SKM-1 treated with dmso at 0.1 percent for 144 hours (cell line): Measurements from ENCODE around the gene PTGER1.
"Not testable (repeated sequence)": the region's sequence is repeated elsewhere in the genome, so short reads cannot be mapped to it uniquely, and the experiment has no call there.

ENCODE experiments used
- DNase-seq: peaks from one replicate; lab custom pipeline; 2025; ENCODE audit not compliant: unreplicated experiment; lab: John Stamatoyannopoulos, UW

The PTGER1 gene

GRCh38 chr19:14476327-14476672 lies 1.1 kb upstream of the PTGER1 start:
- DNase-seq = no peak

GRCh38 chr19:14474827-14475226 lies 327 bp downstream of the PTGER1 start:
- DNase-seq = no peak

- DNase-seq = no peak
Measured at GRCh38 chr19:14473978-14474578, 1.1 kb downstream of the PTGER1 start.

GRCh38 chr19:14473073-14473977 lies 1.8 kb downstream of the PTGER1 start:
- no peak for DNase-seq

GRCh38 chr19:14472202-14472938 lies 2.8 kb downstream of the PTGER1 start:
- DNase-seq = peak; percentile 42

GRCh38 chr19:14471436-14472187 lies 3.5 kb downstream of the PTGER1 start:
- DNase-seq = no peak

- no peak for DNase-seq
Measured at GRCh38 chr19:14470031-14470876, 4.9 kb downstream of the PTGER1 start.

GRCh38 chr19:14467816-14468215 lies 7.3 kb downstream of the PTGER1 start:
- DNase-seq = no peak

- no peak for DNase-seq
Measured at GRCh38 chr19:14467391-14467790, 7.8 kb downstream of the PTGER1 start.

GRCh38 chr19:14463747-14464146 lies 11.4 kb downstream of the PTGER1 start:
- no peak for DNase-seq

- DNase-seq = peak; percentile 57
Measured at GRCh38 chr19:14462401-14462800, 12.8 kb downstream of the PTGER1 start.

GRCh38 chr19:14460935-14461334 lies 14.2 kb downstream of the PTGER1 start:
- DNase-seq = no peak

- no peak for DNase-seq
Measured at GRCh38 chr19:14459703-14460102, 15.5 kb downstream of the PTGER1 start.

- DNase-seq = not testable (repeated sequence)
Measured at GRCh38 chr19:14452303-14452702, 22.9 kb downstream of the PTGER1 start.

GRCh38 chr19:14450876-14451275 lies 24.3 kb downstream of the PTGER1 start:
- no peak for DNase-seq

- peak; percentile 63 for DNase-seq
Measured at GRCh38 chr19:14450168-14450874, 24.8 kb downstream of the PTGER1 start.

- no peak for DNase-seq
Measured at GRCh38 chr19:14449321-14449720, 25.8 kb downstream of the PTGER1 start.

- no peak for DNase-seq
Measured at GRCh38 chr19:14446336-14447036, 28.7 kb downstream of the PTGER1 start.

- no peak for DNase-seq
Measured at GRCh38 chr19:14443632-14444216, 31.4 kb downstream of the PTGER1 start.
